NCI-H2171 (cell line): Measurements from ENCODE around the gene EVI5L.
"Not testable (repeated sequence)": the region's sequence is repeated elsewhere in the genome, so short reads cannot be mapped to it uniquely, and the experiment has no call there.

Experiments
- DNase-seq: peaks from one replicate; lab custom pipeline; 2025; lab: John Stamatoyannopoulos, UW

The EVI5L gene

GRCh38 chr19:7846155-7846646 lies 16.2 kb downstream of the EVI5L start:
- DNase-seq: no peak

- DNase-seq: no peak
Measured at GRCh38 chr19:7847664-7848063, 17.6 kb downstream of the EVI5L start.

GRCh38 chr19:7848779-7849457 lies 18.9 kb downstream of the EVI5L start:
- no peak for DNase-seq

- DNase-seq: no peak
Measured at GRCh38 chr19:7849631-7849999, 19.6 kb downstream of the EVI5L start.

- no peak for DNase-seq
Measured at GRCh38 chr19:7850000-7850813, 20.2 kb downstream of the EVI5L start.

GRCh38 chr19:7850945-7851622 lies 21.1 kb downstream of the EVI5L start:
- no peak for DNase-seq

- DNase-seq: no peak
Measured at GRCh38 chr19:7851623-7852500, 21.8 kb downstream of the EVI5L start.

- DNase-seq: no peak
Measured at GRCh38 chr19:7852851-7853769, 23.1 kb downstream of the EVI5L start.

- DNase-seq: no peak
Measured at GRCh38 chr19:7853770-7854128, 23.7 kb downstream of the EVI5L start.

GRCh38 chr19:7855426-7856108 lies 25.5 kb downstream of the EVI5L start:
- DNase-seq: no peak

- DNase-seq: no peak
Measured at GRCh38 chr19:7856109-7856591, 26.1 kb downstream of the EVI5L start.

- DNase-seq: peak; percentile 55
Measured at GRCh38 chr19:7856679-7857663, 27.0 kb downstream of the EVI5L start.

- peak; percentile 55 for DNase-seq
Measured at GRCh38 chr19:7857727-7858108, 27.7 kb downstream of the EVI5L start.

- peak; percentile 91 for DNase-seq
Measured at GRCh38 chr19:7858109-7858770, 28.2 kb downstream of the EVI5L start.

- not testable (repeated sequence) for DNase-seq
Measured at GRCh38 chr19:7859087-7859486, 29.1 kb downstream of the EVI5L start.

- DNase-seq: no peak
Measured at GRCh38 chr19:7859831-7860713, 30.1 kb downstream of the EVI5L start.
